Activated CD4-positive, alpha-beta T cell treated with anti-CD3 and anti-CD28 coated beads for 36 hours (primary cell): ENCODE results near the gene MAD1L1. TPM values are rescaled to one million over a fixed set of nuclear protein-coding genes. Genes with fewer than 3 reads are reported as not detected.

Source experiments
- ATAC-seq: fragments of 200-7000 bp; cut with Tn5 transposase; one replicate; pipeline ENCODE4 v1.10.0; 2021; ENCODE audit warnings: mild to moderate bottlenecking, moderate library complexity
- CTCF ChIA-PET: fragments of 350-600 bp; sonication (Branson Sonifier 250); formaldehyde crosslinking; loops from one replicate; lab custom pipeline; 2021; ENCODE audit warnings: antibody characterized with exemption; lab: Charles Lee
- POLR2A ChIA-PET: fragments of 350-600 bp; sonication (Branson Sonifier 250); formaldehyde crosslinking; loops from one replicate; lab custom pipeline; 2021; ENCODE audit warnings: antibody characterized with exemption, inconsistent platforms; lab: Charles Lee
- DNase-seq: peaks from one replicate; pipeline ENCODE4 v3.0.0-alpha.2; 2020
- H3K27ac Mint-ChIP-seq: one replicate; pipeline ENCODE4 v1.8.0; 2021; ENCODE audit warnings: mixed read lengths
- H3K27me3 Mint-ChIP-seq: one replicate; pipeline ENCODE4 v1.8.0; 2021; ENCODE audit warnings: mixed read lengths
- H3K36me3 Mint-ChIP-seq: one replicate; pipeline ENCODE4 v1.8.0; 2021; ENCODE audit warnings: low read depth, mixed read lengths
- H3K4me1 Mint-ChIP-seq: one replicate; pipeline ENCODE4 v1.8.0; 2021; ENCODE audit warnings: mixed read lengths
- H3K4me3 Mint-ChIP-seq: one replicate; pipeline ENCODE4 v1.8.0; 2021; ENCODE audit warnings: mild to moderate bottlenecking, moderate library complexity, mixed read lengths
- H3K9me3 Mint-ChIP-seq: one replicate; pipeline ENCODE4 v1.8.0; 2021; ENCODE audit warnings: low read depth, mixed read lengths
- intact Hi-C, 2 experiments: fragments of 100-400 bp; cut with DNase I in 1 of 2; cut with micrococcal nuclease in 1 of 2; formaldehyde crosslinking; loops; one replicate each; pipeline versions ENCODE4 v1.14.2 to v1.15.1; 2022 to 2024; cut with DNase I, micrococcal nuclease
- total RNA-seq, 2 experiments: library from RNA; stranded (reverse); gene quantifications; one replicate each; pipeline ENCODE4 v1.2.3, GENCODE V29; 2021

MAD1L1 gene
- total RNA-seq, 2 experiments from 2014 or later = 50.2 to 61.7 TPM

GRCh38 chr7:1859266-1860035, 373.3 kb downstream of the MAD1L1 start:
- intact Hi-C loops = no loop called here
- DNase-seq (no peak), ATAC-seq (no peak)
- CTCF ChIA-PET = no interaction called here
- no peaks in the 10 kb centered on the region for H3K9me3 Mint-ChIP-seq
- no peaks in the 10 kb centered on the region for H3K27me3 Mint-ChIP-seq
- no peak overlapping the region for H3K27ac Mint-ChIP-seq
- POLR2A ChIA-PET = no interaction called here
- H3K4me3 Mint-ChIP-seq = no peak overlapping the region
- peaks cover 19% of the 10 kb centered on the region for H3K4me1 Mint-ChIP-seq
- H3K36me3 Mint-ChIP-seq = no peaks in the 10 kb centered on the region

GRCh38 chr7:1858435-1859265, 374.1 kb downstream of the MAD1L1 start:
- Mint-ChIP-seq H3K27me3 (no peaks in the 10 kb centered on the region), H3K36me3 (no peaks in the 10 kb centered on the region), H3K9me3 (no peaks in the 10 kb centered on the region), H3K27ac (no peak overlapping the region), H3K4me1 (peaks cover 20% of the 10 kb centered on the region), H3K4me3 (no peak overlapping the region)
- intact Hi-C loops = no loop called here
- POLR2A ChIA-PET = no interaction called here
- ATAC-seq = no peak
- DNase-seq = no peak
- CTCF ChIA-PET = no interaction called here

- peaks cover 20% of the 10 kb centered on the region for H3K4me1 Mint-ChIP-seq
- ATAC-seq (no peak), DNase-seq (no peak)
- no peaks in the 10 kb centered on the region for H3K27me3 Mint-ChIP-seq
- POLR2A ChIA-PET = no interaction called here
- H3K36me3 Mint-ChIP-seq = no peaks in the 10 kb centered on the region
- intact Hi-C loops = no loop called here
- no peak overlapping the region for H3K4me3 Mint-ChIP-seq
- H3K9me3 Mint-ChIP-seq = no peaks in the 10 kb centered on the region
- no peak overlapping the region for H3K27ac Mint-ChIP-seq
- CTCF ChIA-PET = no interaction called here
These were observed 375.0 kb downstream of the MAD1L1 start for GRCh38 chr7:1857487-1858421.

GRCh38 chr7:1856888-1857441, 375.8 kb downstream of the MAD1L1 start:
- Mint-ChIP-seq H3K4me1 (peaks cover 20% of the 10 kb centered on the region), H3K27me3 (no peaks in the 10 kb centered on the region), H3K36me3 (no peaks in the 10 kb centered on the region), H3K9me3 (no peaks in the 10 kb centered on the region), H3K4me3 (no peak overlapping the region), H3K27ac (no peak overlapping the region)
- ATAC-seq (no peak), DNase-seq (peak; percentile 3)
- CTCF ChIA-PET = no interaction called here
- POLR2A ChIA-PET = no interaction called here
- intact Hi-C loops = no loop called here

- DNase-seq = peak; percentile 3
- POLR2A ChIA-PET = no interaction called here
- H3K27me3 Mint-ChIP-seq = no peaks in the 10 kb centered on the region
These were observed 376.4 kb downstream of the MAD1L1 start for GRCh38 chr7:1856161-1856887.

GRCh38 chr7:1855725-1856160, 377.0 kb downstream of the MAD1L1 start:
- no peak overlapping the region for H3K4me3 Mint-ChIP-seq
- H3K36me3 Mint-ChIP-seq = no peaks in the 10 kb centered on the region

More at GRCh38 chr7:1856161-1856887, 376.4 kb downstream of the MAD1L1 start:
- H3K9me3 Mint-ChIP-seq = no peaks in the 10 kb centered on the region
- intact Hi-C loops = no loop called here
- no peak overlapping the region for H3K27ac Mint-ChIP-seq
- H3K36me3 Mint-ChIP-seq = no peaks in the 10 kb centered on the region
- H3K4me1 Mint-ChIP-seq = peaks cover 20% of the 10 kb centered on the region
- no peak overlapping the region for H3K4me3 Mint-ChIP-seq
- ATAC-seq = no peak
- CTCF ChIA-PET = no interaction called here

GRCh38 chr7:1854866-1855724, 377.6 kb downstream of the MAD1L1 start:
- no peaks in the 10 kb centered on the region for H3K27me3 Mint-ChIP-seq
- H3K36me3 Mint-ChIP-seq = no peaks in the 10 kb centered on the region
- H3K4me3 Mint-ChIP-seq = no peak overlapping the region
- ATAC-seq (peak; percentile 18), DNase-seq (peak; percentile 14)
- peaks cover 18% of the 10 kb centered on the region for H3K4me1 Mint-ChIP-seq
- intact Hi-C loops = no loop called here
- no peaks in the 10 kb centered on the region for H3K9me3 Mint-ChIP-seq
- peak overlapping the region; percentile 47 for H3K27ac Mint-ChIP-seq
- ChIA-PET CTCF (no interaction called here), POLR2A (no interaction called here)

More at GRCh38 chr7:1855725-1856160, 377.0 kb downstream of the MAD1L1 start:
- intact Hi-C loops = no loop called here
- Mint-ChIP-seq H3K9me3 (no peaks in the 10 kb centered on the region), H3K27ac (peak overlapping the region; percentile 47), H3K4me1 (peaks cover 20% of the 10 kb centered on the region), H3K27me3 (no peaks in the 10 kb centered on the region)
- ChIA-PET POLR2A (no interaction called here), CTCF (no interaction called here)
- DNase-seq = no peak
- ATAC-seq = no peak

GRCh38 chr7:1853986-1854865, 378.5 kb downstream of the MAD1L1 start:
- no peaks in the 10 kb centered on the region for H3K27me3 Mint-ChIP-seq
- peak; percentile 43 for ATAC-seq
- H3K4me3 Mint-ChIP-seq = no peak overlapping the region
- ChIA-PET CTCF (no interaction called here), POLR2A (no interaction called here)
- H3K36me3 Mint-ChIP-seq = no peaks in the 10 kb centered on the region
- peaks cover 18% of the 10 kb centered on the region for H3K4me1 Mint-ChIP-seq
- H3K27ac Mint-ChIP-seq = peak overlapping the region; percentile 40
- intact Hi-C loops = no loop called here
- peak; percentile 21 for DNase-seq
- H3K9me3 Mint-ChIP-seq = no peaks in the 10 kb centered on the region

GRCh38 chr7:1853431-1853985, 379.2 kb downstream of the MAD1L1 start:
- peak; percentile 4 for DNase-seq
- no peak for ATAC-seq
- Mint-ChIP-seq H3K4me1 (peaks cover 18% of the 10 kb centered on the region), H3K27me3 (no peaks in the 10 kb centered on the region), H3K36me3 (no peaks in the 10 kb centered on the region), H3K27ac (no peak overlapping the region), H3K4me3 (no peak overlapping the region), H3K9me3 (no peaks in the 10 kb centered on the region)
- ChIA-PET CTCF (no interaction called here), POLR2A (no interaction called here)
- intact Hi-C loops = no loop called here
